SK-N-SH treated with all-trans-retinoic acid at 6 μM for 48 hours (cell line): ENCODE measurements around the gene WDR5.

ENCODE experiments used
- ESRRG ChIP-seq: fragments of 250-450 bp; sonication (Bioruptor Pico); IDR thresholded peaks from 2 replicates; pipeline ENCODE4 v1.6.1; 2021; ENCODE audit warnings: mild to moderate bottlenecking
- PATZ1 ChIP-seq: fragments of 250-450 bp; sonication (Bioruptor Pico); IDR thresholded peaks from 2 replicates; pipeline ENCODE4 v1.8.0; 2020; ENCODE audit warnings: mild to moderate bottlenecking, moderate library complexity, borderline replicate concordance
- PPARA ChIP-seq: fragments of 250-450 bp; sonication (Bioruptor Pico); IDR thresholded peaks from 2 replicates; pipeline ENCODE4 v1.5.0; 2020; ENCODE audit warnings: mild to moderate bottlenecking, borderline replicate concordance
- TF ChIP-seq, protein P1 (sequence below): fragments of 250-450 bp; sonication (Bioruptor Pico); IDR thresholded peaks from 2 replicates; pipeline ENCODE4 v1.8.0; 2021; ENCODE audit warnings: low read depth, mild to moderate bottlenecking, moderate library complexity, borderline replicate concordance

DNA sequence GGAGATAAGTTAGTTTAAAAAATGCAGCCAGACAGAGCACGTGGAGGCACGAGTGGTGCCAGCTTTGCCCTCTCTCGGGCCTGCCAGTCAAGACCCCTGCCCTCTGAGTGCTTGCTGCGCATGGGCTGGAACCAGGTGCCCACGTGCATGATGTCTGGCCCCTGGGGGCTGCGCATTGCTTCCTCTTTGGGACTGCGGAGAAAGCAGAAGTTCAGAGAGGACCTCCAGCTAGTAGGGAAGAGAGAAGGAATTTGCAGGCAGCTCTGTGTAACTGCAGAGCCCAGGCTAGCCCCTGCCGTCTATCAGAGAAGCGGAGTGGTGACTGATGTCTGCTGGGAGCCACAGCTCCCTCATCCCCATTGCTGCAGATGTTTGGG lies 38.2 kb downstream of the WDR5 start:
- TF ChIP-seq, protein P1, sequence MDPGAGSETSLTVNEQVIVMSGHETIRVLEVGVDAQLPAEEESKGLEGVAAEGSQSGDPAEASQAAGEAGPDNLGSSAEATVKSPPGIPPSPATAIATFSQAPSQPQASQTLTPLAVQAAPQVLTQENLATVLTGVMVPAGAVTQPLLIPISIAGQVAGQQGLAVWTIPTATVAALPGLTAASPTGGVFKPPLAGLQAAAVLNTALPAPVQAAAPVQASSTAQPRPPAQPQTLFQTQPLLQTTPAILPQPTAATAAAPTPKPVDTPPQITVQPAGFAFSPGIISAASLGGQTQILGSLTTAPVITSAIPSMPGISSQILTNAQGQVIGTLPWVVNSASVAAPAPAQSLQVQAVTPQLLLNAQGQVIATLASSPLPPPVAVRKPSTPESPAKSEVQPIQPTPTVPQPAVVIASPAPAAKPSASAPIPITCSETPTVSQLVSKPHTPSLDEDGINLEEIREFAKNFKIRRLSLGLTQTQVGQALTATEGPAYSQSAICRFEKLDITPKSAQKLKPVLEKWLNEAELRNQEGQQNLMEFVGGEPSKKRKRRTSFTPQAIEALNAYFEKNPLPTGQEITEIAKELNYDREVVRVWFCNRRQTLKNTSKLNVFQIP (CRISPR knock-in tag): no peak
- TF ChIP-seq PATZ1 (CRISPR knock-in tag) (no peak), PPARA (CRISPR knock-in tag) (no peak), ESRRG (no peak)
